Mononuclear cell (primary cell): ENCODE data around the gene RBP3. TPM values are rescaled to one million over a fixed set of nuclear protein-coding genes. Genes with fewer than 3 reads are reported as not detected.
A peak's percentile ranks its signal among the peaks of the same experiment; 100 is the strongest.
"Not testable (repeated sequence)": the region's sequence is repeated elsewhere in the genome, so short reads cannot be mapped to it uniquely, and the experiment has no call there.

Experiments
- H3K27me3 ChIP-seq: 2 replicates; pipeline ENCODE4 v1.6.0; 2011; ENCODE audit warnings: low read length, control low read depth; ENCODE audit not compliant: insufficient read depth
- H3K4me1 ChIP-seq: 2 replicates; pipeline ENCODE4 v1.5.1; 2011; ENCODE audit warnings: mild to moderate bottlenecking, low read length, control low read depth; ENCODE audit not compliant: insufficient read depth
- H3K4me3 ChIP-seq: 2 replicates; pipeline ENCODE4 v1.5.1; 2011; ENCODE audit warnings: mild to moderate bottlenecking, low read length, moderate library complexity
- H3K9me3 ChIP-seq: 2 replicates; pipeline ENCODE4 v1.5.1; 2011; ENCODE audit warnings: low read depth, mild to moderate bottlenecking, control low read depth, low read length
- total RNA-seq: library from RNA; depleted of rRNA; stranded (reverse); fragments of >200 nt; gene quantifications from one replicate; pipeline ENCODE4 v1.2.3, GENCODE V29; 2012

The RBP3 gene
- total RNA-seq, 1 donor, result not detected

GRCh38 chr10:47379445-47379785, 31.3 kb downstream of the RBP3 start:
- H3K4me1 ChIP-seq, result peaks cover 6% of the 10 kb centered on the region
- no peak overlapping the region for H3K4me3 ChIP-seq
- no peaks in the 10 kb centered on the region for H3K9me3 ChIP-seq
- peaks cover 10% of the 10 kb centered on the region for H3K27me3 ChIP-seq

- Histone ChIP-seq H3K9me3 (no peaks in the 10 kb centered on the region), H3K4me3 (no peak overlapping the region), H3K27me3 (peaks cover 10% of the 10 kb centered on the region), H3K4me1 (peaks cover 10% of the 10 kb centered on the region)
These were observed 31.7 kb downstream of the RBP3 start for GRCh38 chr10:47379901-47380300.

- H3K9me3 ChIP-seq, result no peaks in the 10 kb centered on the region
- H3K4me3 ChIP-seq, result no peak overlapping the region
- H3K27me3 ChIP-seq, result peaks cover 10% of the 10 kb centered on the region
- peaks cover 11% of the 10 kb centered on the region for H3K4me1 ChIP-seq
These were observed 32.4 kb downstream of the RBP3 start for GRCh38 chr10:47380341-47381102.

DNA sequence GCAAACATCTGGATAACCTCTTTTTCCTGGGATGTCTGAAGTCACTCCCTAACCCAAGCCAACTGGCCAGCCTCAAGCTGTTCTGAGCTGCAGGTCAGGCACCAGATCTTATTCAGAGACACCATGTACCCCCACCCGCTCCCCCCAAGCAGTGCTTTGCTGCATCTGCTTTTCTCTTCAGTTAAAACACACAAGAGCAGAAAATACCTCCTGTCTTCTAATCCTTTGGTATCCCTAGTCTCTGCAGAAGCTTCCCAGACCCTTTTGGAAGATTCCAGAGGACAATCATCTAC, 32.9 kb downstream of the RBP3 start:
- Histone ChIP-seq H3K9me3 (no peaks in the 10 kb centered on the region), H3K4me1 (peaks cover 11% of the 10 kb centered on the region), H3K4me3 (no peak overlapping the region), H3K27me3 (peaks cover 10% of the 10 kb centered on the region)

- H3K27me3 ChIP-seq, result peaks cover 10% of the 10 kb centered on the region
- H3K4me1 ChIP-seq, result peaks cover 11% of the 10 kb centered on the region
These were observed 33.5 kb downstream of the RBP3 start for GRCh38 chr10:47381427-47382379.

GRCh38 chr10:47383261-47384147, 35.3 kb downstream of the RBP3 start:
- H3K27me3 ChIP-seq, result peaks cover 7% of the 10 kb centered on the region
- peaks cover 11% of the 10 kb centered on the region for H3K4me1 ChIP-seq
- H3K4me3 ChIP-seq, result peak overlapping the region; percentile 59
- H3K9me3 ChIP-seq, result no peaks in the 10 kb centered on the region

More at GRCh38 chr10:47381427-47382379, 33.5 kb downstream of the RBP3 start:
- Histone ChIP-seq H3K9me3 (no peaks in the 10 kb centered on the region), H3K4me3 (no peak overlapping the region)

- H3K9me3 ChIP-seq, result no peaks in the 10 kb centered on the region
- peaks cover 11% of the 10 kb centered on the region for H3K4me1 ChIP-seq
- peaks cover 7% of the 10 kb centered on the region for H3K27me3 ChIP-seq
- H3K4me3 ChIP-seq, result peak within 1 kb of the TSS; percentile 59
These were observed 36.2 kb downstream of the RBP3 start, which contains the start of gene ZNF488 for GRCh38 chr10:47384148-47384921. ZNF488 (minus strand) TSS chr10:47384293; CDS start chr10:47368829, 15,464 bp downstream.

- H3K9me3 ChIP-seq, H3K4me3 ChIP-seq, H3K27me3 ChIP-seq: not testable (repeated sequence)
- H3K4me1 ChIP-seq, result peaks cover 11% of the 10 kb centered on the region
These were observed 37.9 kb downstream of the RBP3 start for GRCh38 chr10:47386104-47386503.

GRCh38 chr10:47388879-47389278, 40.7 kb downstream of the RBP3 start:
- Histone ChIP-seq H3K4me1 (peaks cover 8% of the 10 kb centered on the region), H3K4me3 (no peak overlapping the region), H3K9me3 (no peaks in the 10 kb centered on the region), H3K27me3 (peaks cover 3% of the 10 kb centered on the region)

- Histone ChIP-seq H3K27me3 (peaks cover 3% of the 10 kb centered on the region), H3K9me3 (no peaks in the 10 kb centered on the region), H3K4me1 (peaks cover 3% of the 10 kb centered on the region), H3K4me3 (no peak overlapping the region)
These were observed 41.5 kb downstream of the RBP3 start for GRCh38 chr10:47389619-47390018.

- H3K4me3 ChIP-seq, result no peak overlapping the region
- no peaks in the 10 kb centered on the region for H3K9me3 ChIP-seq
- H3K27me3 ChIP-seq, result peaks cover 13% of the 10 kb centered on the region
- H3K4me1 ChIP-seq, result no peaks in the 10 kb centered on the region
These were observed 48.2 kb downstream of the RBP3 start for GRCh38 chr10:47396311-47396717.

DNA sequence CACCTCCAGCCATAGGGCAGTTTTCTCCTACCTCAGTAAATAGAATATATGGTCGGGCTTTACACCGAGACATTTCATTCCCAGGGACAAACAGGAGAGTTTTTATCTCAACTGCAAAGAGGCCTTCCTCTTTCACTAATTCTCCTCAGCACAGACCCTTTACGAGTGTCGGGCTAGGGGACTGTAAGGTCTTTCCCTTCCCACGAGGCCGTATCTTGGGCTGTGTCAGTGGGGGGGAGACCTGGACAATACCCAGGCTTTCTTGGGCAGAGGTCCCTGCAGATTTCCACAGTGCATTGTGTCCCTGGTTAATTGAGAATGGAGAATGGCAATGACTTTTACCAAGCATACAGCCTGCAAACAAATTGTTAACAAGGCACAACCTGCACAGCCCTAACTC, 49.1 kb downstream of the RBP3 start:
- Histone ChIP-seq H3K4me3 (no peak overlapping the region), H3K27me3 (peaks cover 13% of the 10 kb centered on the region), H3K4me1 (no peaks in the 10 kb centered on the region), H3K9me3 (no peaks in the 10 kb centered on the region)

DNA sequence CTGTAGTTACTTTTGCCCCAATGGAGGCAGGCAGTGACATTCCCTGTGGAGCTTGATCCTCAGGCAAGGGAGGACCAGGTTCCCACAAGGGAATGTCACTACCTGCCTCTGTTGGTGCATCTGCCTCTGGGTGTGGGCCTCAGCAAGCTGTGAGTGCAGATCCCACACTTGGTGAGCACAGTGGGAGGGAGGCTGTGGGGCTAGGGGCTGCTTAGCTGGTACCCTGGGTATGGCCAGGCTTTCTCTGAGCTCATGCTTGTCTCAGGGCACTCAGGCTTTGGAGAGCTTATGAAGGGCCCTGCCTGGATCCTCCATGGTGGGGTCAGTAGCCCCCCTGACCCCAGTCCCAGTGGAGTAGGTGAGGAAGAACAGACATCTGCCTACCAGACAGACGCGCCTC, 52.1 kb downstream of the RBP3 start:
- H3K4me1 ChIP-seq, result no peaks in the 10 kb centered on the region
- H3K27me3 ChIP-seq, result peaks cover 7% of the 10 kb centered on the region
- H3K9me3 ChIP-seq, result no peaks in the 10 kb centered on the region
- no peak overlapping the region for H3K4me3 ChIP-seq

- Histone ChIP-seq H3K4me1 (no peaks in the 10 kb centered on the region), H3K27me3 (peaks cover 3% of the 10 kb centered on the region), H3K9me3 (no peaks in the 10 kb centered on the region), H3K4me3 (no peak overlapping the region)
These were observed 52.6 kb downstream of the RBP3 start for GRCh38 chr10:47400786-47401185.
